Smooth muscle cell of the brain vasculature (primary cell): ENCODE results near the gene RPGR.

ENCODE experiments used
- DNase-seq: peaks from one replicate; pipeline ENCODE4 v3.0.0-alpha.2; 2012; ENCODE audit warnings: low read depth, low spot score

The RPGR gene

GRCh38 chrX:38327775-38328081 lies 419 bp upstream of the RPGR start:
- no peak for DNase-seq

- DNase-seq = no peak
These were observed 1.2 kb downstream of the RPGR start for GRCh38 chrX:38326086-38326485.

GRCh38 chrX:38320819-38321218 lies 6.5 kb downstream of the RPGR start:
- DNase-seq = no peak

- DNase-seq = no peak
These were observed 8.7 kb downstream of the RPGR start for GRCh38 chrX:38318606-38319005.

GRCh38 chrX:38318196-38318595 lies 9.1 kb downstream of the RPGR start:
- DNase-seq = no peak

- DNase-seq = no peak
These were observed 12.1 kb downstream of the RPGR start for GRCh38 chrX:38315186-38315585.

GRCh38 chrX:38313190-38313589 lies 14.1 kb downstream of the RPGR start:
- no peak for DNase-seq

GRCh38 chrX:38312436-38312835 lies 14.9 kb downstream of the RPGR start:
- no peak for DNase-seq

GRCh38 chrX:38311743-38312142 lies 15.6 kb downstream of the RPGR start:
- DNase-seq = no peak

- no peak for DNase-seq
These were observed 21.3 kb downstream of the RPGR start for GRCh38 chrX:38305971-38306370.

GRCh38 chrX:38304010-38304409 lies 23.3 kb downstream of the RPGR start:
- no peak for DNase-seq

- DNase-seq = no peak
These were observed 33.6 kb downstream of the RPGR start for GRCh38 chrX:38293741-38294140.

GRCh38 chrX:38287674-38288073 lies 39.6 kb downstream of the RPGR start:
- no peak for DNase-seq

GRCh38 chrX:38285649-38286048 lies 41.7 kb downstream of the RPGR start:
- no peak for DNase-seq

GRCh38 chrX:38282049-38282448 lies 45.3 kb downstream of the RPGR start:
- no peak for DNase-seq

GRCh38 chrX:38279188-38279587 lies 48.1 kb downstream of the RPGR start:
- no peak for DNase-seq

GRCh38 chrX:38278682-38279081 lies 48.6 kb downstream of the RPGR start:
- no peak for DNase-seq

GRCh38 chrX:38277802-38278201 lies 49.5 kb downstream of the RPGR start:
- no peak for DNase-seq

GRCh38 chrX:38277136-38277535 lies 50.2 kb downstream of the RPGR start:
- DNase-seq = no peak

GRCh38 chrX:38276089-38276488 lies 51.2 kb downstream of the RPGR start:
- DNase-seq = no peak

- DNase-seq = peak; percentile 29
These were observed 51.7 kb downstream of the RPGR start for GRCh38 chrX:38275615-38276014.

- no peak for DNase-seq
These were observed 53.9 kb downstream of the RPGR start for GRCh38 chrX:38273453-38273852.

GRCh38 chrX:38271154-38271716 lies 56.1 kb downstream of the RPGR start:
- DNase-seq = no peak

- no peak for DNase-seq
These were observed 59.3 kb downstream of the RPGR start for GRCh38 chrX:38268011-38268410.
